K562 (cell line): ENCODE data around the gene TMED10. TPM values are rescaled to one million over a fixed set of nuclear protein-coding genes. Genes with fewer than 3 reads are reported as not detected.

Source experiments
- ATF1 ChIP-seq, 2 experiments: fragments of 450-650 bp in 1 of 2; IDR thresholded peaks; 2 replicates each; pipeline ENCODE4 v1.6.1; 2016; ENCODE audit warnings: missing compliant biosample characterization in 1 of 2, missing genetic modification characterization in 1 of 2
- FOSL1 ChIP-seq: fragments of 200-800 bp; sonication (Bioruptor generic); conservative IDR thresholded peaks from 2 replicates; pipeline ENCODE4 v1.6.1; 2016; ENCODE audit warnings: missing genetic modification characterization, missing compliant biosample characterization
- HBP1 ChIP-seq: fragments of 450-650 bp; formaldehyde crosslinking; IDR thresholded peaks from 2 replicates; pipeline ENCODE4 v1.4.0; 2022; ENCODE audit warnings: missing genetic modification characterization
- HLTF ChIP-seq: fragments of 450-650 bp; IDR thresholded peaks from 2 replicates; pipeline ENCODE4 v1.6.1; 2016
- MITF ChIP-seq: IDR thresholded peaks from 2 replicates; pipeline ENCODE4 v1.6.1; 2014; ENCODE audit warnings: antibody characterized with exemption
- MYBL2 ChIP-seq, 2 experiments: fragments of 450-650 bp in 1 of 2; sonication (generic) in 1 of 2; formaldehyde crosslinking in 1 of 2; IDR thresholded peaks; 2 replicates each; pipeline versions ENCODE4 v1.6.1 to v1.8.1; 2017 to 2022; ENCODE audit warnings: borderline replicate concordance in 1 of 2, inconsistent platforms in 1 of 2, low read depth in 1 of 2, mild to moderate bottlenecking in 1 of 2, missing genetic modification reagents in 1 of 2, moderate library complexity in 1 of 2
- RBFOX2 ChIP-seq: fragments of 200-400 bp; formaldehyde crosslinking; IDR thresholded peaks from 2 replicates; pipeline ENCODE4 v1.6.1; 2017; ENCODE audit warnings: low read depth, mild to moderate bottlenecking, low read length, moderate library complexity
- TCF7 ChIP-seq: sonication (generic); IDR thresholded peaks from 2 replicates; pipeline ENCODE4 v1.6.1; 2016; ENCODE audit warnings: antibody characterized with exemption, borderline replicate concordance
- THAP12 ChIP-seq: fragments of 250-450 bp; sonication (Bioruptor Pico); IDR thresholded peaks from 2 replicates; pipeline ENCODE4 v1.9.0; 2021; ENCODE audit warnings: mild to moderate bottlenecking, inconsistent platforms
- TRIM28 ChIP-seq: fragments of 450-650 bp; IDR thresholded peaks from 2 replicates; pipeline ENCODE4 v1.6.1; 2017
- polyA plus RNA-seq, 8 experiments: library from polyadenylated mRNA; depleted of rRNA in 4 of 8; stranded (reverse) in 5 of 8; unstranded in 3 of 8; fragments of >200 nt; fragmentation: Nextera tagmentation in 2 of 8; fragmentation: Illumina TruSeq in 1 of 8; extraction: Ambion mirVana in 2 of 8; extraction: Trizol in 1 of 8; gene quantifications; 2 replicates each; pipeline versions ENCODE4 v1.2.1 to v1.2.3, GENCODE V29; 2011 to 2014; ENCODE audit warnings: inconsistent platforms in 1 of 8, missing spikeins in 1 of 8
- total RNA-seq, 7 experiments: library from RNA; depleted of rRNA in 6 of 7; stranded (reverse); fragments of >200 nt in 6 of 7; fragmentation: Illumina TruSeq in 2 of 7; extraction: Trizol in 2 of 7; gene quantifications; 2 replicates each; pipeline versions ENCODE4 v1.2.1 to v1.2.3, GENCODE V29; 2011 to 2021; ENCODE audit warnings: low replicate concordance in 1 of 7

Gene TMED10
- total and polyA plus RNA-seq, 9 of the 15 experiments (the other 6 are each of a cell fraction or from before 2014, with no cell fraction given): 62.2 to 233 (median 124) TPM

- TF ChIP-seq THAP12 (CRISPR knock-in tag) (no peak), HLTF (0 out of 2 replicates have a peak, but pooled peaks have one; percentile 65), RBFOX2 (peak; percentile 96), TCF7 (no peak), MYBL2 (IDR thresholded peaks at IDR 0.05; ENCODE audit: low read depth) (peak; percentile 68), MYBL2 (CRISPR knock-in tag; IDR thresholded peaks at IDR 0.05; ENCODE audit: borderline replicate concordance) (no peak), HBP1 (CRISPR knock-in tag) (0 out of 2 replicates have a peak, but pooled peaks have one; percentile 15), MITF (0 out of 2 replicates have a peak, but pooled peaks have one; percentile 37), FOSL1 (tag) (0 out of 2 replicates have a peak, but pooled peaks have one; percentile 48), ATF1 (CRISPR knock-in tag; IDR thresholded peaks at IDR 0.05) (no peak), ATF1 (tag; IDR thresholded peaks at IDR 0.05) (peak; percentile 73), TRIM28 (0 out of 2 replicates have a peak, but pooled peaks have one; percentile 17)
Measured at GRCh38 chr14:75176142-75176820, at the start of gene TMED10 (continued).
